ENCODE data around the gene FHDC1.

FHDC1 gene

GRCh38 chr4:152975380-152976211 is 39.5 kb downstream of the FHDC1 start:
- Histone ChIP-seq H3K27ac (ENCODE audit: insufficient read depth, low read length, poor library complexity, severe bottlenecking) (no peak overlapping the region), H3K4me3 (ENCODE audit: insufficient read depth, low read depth, low read length, poor library complexity, severe bottlenecking) (no peak overlapping the region), H3K36me3 (ENCODE audit: control insufficient read depth, insufficient read depth, low read length) (no peaks in the 10 kb centered on the region), H3K4me1 (ENCODE audit: control insufficient read depth, insufficient read depth, low read length, poor library complexity, severe bottlenecking) (no peaks in the 10 kb centered on the region), H3K27me3 (replicated peaks; ENCODE audit: control insufficient read depth, insufficient read depth, low read length, poor library complexity, severe bottlenecking) (no peaks in the 10 kb centered on the region), H3K9me3 (ENCODE audit: control insufficient read depth, low read length) (no peaks in the 10 kb centered on the region)
- no peak for DNase-seq

GRCh38 chr4:152976212-152976761 is 40.2 kb downstream of the FHDC1 start:
- Histone ChIP-seq H3K9me3 (ENCODE audit: control insufficient read depth, low read length) (no peaks in the 10 kb centered on the region), H3K27ac (ENCODE audit: insufficient read depth, low read length, poor library complexity, severe bottlenecking) (no peak overlapping the region), H3K27me3 (replicated peaks; ENCODE audit: control insufficient read depth, insufficient read depth, low read length, poor library complexity, severe bottlenecking) (no peaks in the 10 kb centered on the region), H3K36me3 (ENCODE audit: control insufficient read depth, insufficient read depth, low read length) (no peaks in the 10 kb centered on the region), H3K4me1 (ENCODE audit: control insufficient read depth, insufficient read depth, low read length, poor library complexity, severe bottlenecking) (no peaks in the 10 kb centered on the region), H3K4me3 (ENCODE audit: insufficient read depth, low read depth, low read length, poor library complexity, severe bottlenecking) (no peak overlapping the region)
- no peak for DNase-seq

- Histone ChIP-seq H3K9me3 (ENCODE audit: control insufficient read depth, low read length) (no peaks in the 10 kb centered on the region), H3K27ac (ENCODE audit: insufficient read depth, low read length, poor library complexity, severe bottlenecking) (no peak overlapping the region), H3K27me3 (replicated peaks; ENCODE audit: control insufficient read depth, insufficient read depth, low read length, poor library complexity, severe bottlenecking) (no peaks in the 10 kb centered on the region), H3K4me1 (ENCODE audit: control insufficient read depth, insufficient read depth, low read length, poor library complexity, severe bottlenecking) (no peaks in the 10 kb centered on the region), H3K4me3 (ENCODE audit: insufficient read depth, low read depth, low read length, poor library complexity, severe bottlenecking) (no peak overlapping the region), H3K36me3 (ENCODE audit: control insufficient read depth, insufficient read depth, low read length) (no peaks in the 10 kb centered on the region)
- DNase-seq, result no peak
Observed at GRCh38 chr4:152979731-152980330, 43.7 kb downstream of the FHDC1 start.

- no peak for DNase-seq
- no peak overlapping the region for H3K27ac ChIP-seq (ENCODE audit: insufficient read depth, low read length, poor library complexity, severe bottlenecking)
Observed at GRCh38 chr4:152981278-152981677, 45.2 kb downstream of the FHDC1 start.

GRCh38 chr4:152981842-152982241 is 45.7 kb downstream of the FHDC1 start:
- no peak for DNase-seq

More at GRCh38 chr4:152981278-152981677, 45.2 kb downstream of the FHDC1 start:
- H3K27me3 ChIP-seq (replicated peaks; ENCODE audit: control insufficient read depth, insufficient read depth, low read length, poor library complexity, severe bottlenecking), result no peaks in the 10 kb centered on the region
- H3K4me3 ChIP-seq (ENCODE audit: insufficient read depth, low read depth, low read length, poor library complexity, severe bottlenecking), result no peak overlapping the region
- H3K4me1 ChIP-seq (ENCODE audit: control insufficient read depth, insufficient read depth, low read length, poor library complexity, severe bottlenecking), result no peaks in the 10 kb centered on the region
- H3K9me3 ChIP-seq (ENCODE audit: control insufficient read depth, low read length), result no peaks in the 10 kb centered on the region
- H3K36me3 ChIP-seq (ENCODE audit: control insufficient read depth, insufficient read depth, low read length), result no peaks in the 10 kb centered on the region

GRCh38 chr4:152983221-152983620 is 47.1 kb downstream of the FHDC1 start:
- no peak for DNase-seq
- no peaks in the 10 kb centered on the region for H3K4me1 ChIP-seq (ENCODE audit: control insufficient read depth, insufficient read depth, low read length, poor library complexity, severe bottlenecking)
- no peak overlapping the region for H3K27ac ChIP-seq (ENCODE audit: insufficient read depth, low read length, poor library complexity, severe bottlenecking)
- H3K27me3 ChIP-seq (replicated peaks; ENCODE audit: control insufficient read depth, insufficient read depth, low read length, poor library complexity, severe bottlenecking), result no peaks in the 10 kb centered on the region
- H3K36me3 ChIP-seq (ENCODE audit: control insufficient read depth, insufficient read depth, low read length), result no peaks in the 10 kb centered on the region
- no peak overlapping the region for H3K4me3 ChIP-seq (ENCODE audit: insufficient read depth, low read depth, low read length, poor library complexity, severe bottlenecking)
- no peaks in the 10 kb centered on the region for H3K9me3 ChIP-seq (ENCODE audit: control insufficient read depth, low read length)

More at GRCh38 chr4:152981842-152982241, 45.7 kb downstream of the FHDC1 start:
- no peaks in the 10 kb centered on the region for H3K27me3 ChIP-seq (replicated peaks; ENCODE audit: control insufficient read depth, insufficient read depth, low read length, poor library complexity, severe bottlenecking)
- H3K4me3 ChIP-seq (ENCODE audit: insufficient read depth, low read depth, low read length, poor library complexity, severe bottlenecking), result no peak overlapping the region
- H3K4me1 ChIP-seq (ENCODE audit: control insufficient read depth, insufficient read depth, low read length, poor library complexity, severe bottlenecking), result no peaks in the 10 kb centered on the region
- no peaks in the 10 kb centered on the region for H3K9me3 ChIP-seq (ENCODE audit: control insufficient read depth, low read length)
- H3K27ac ChIP-seq (ENCODE audit: insufficient read depth, low read length, poor library complexity, severe bottlenecking), result no peak overlapping the region
- H3K36me3 ChIP-seq (ENCODE audit: control insufficient read depth, insufficient read depth, low read length), result no peaks in the 10 kb centered on the region

GRCh38 chr4:152983774-152984411 is 47.8 kb downstream of the FHDC1 start:
- H3K4me3 ChIP-seq (ENCODE audit: insufficient read depth, low read depth, low read length, poor library complexity, severe bottlenecking), result no peak overlapping the region
- no peak overlapping the region for H3K27ac ChIP-seq (ENCODE audit: insufficient read depth, low read length, poor library complexity, severe bottlenecking)
- no peak for DNase-seq

GRCh38 chr4:152988721-152989553 is 52.8 kb downstream of the FHDC1 start:
- Histone ChIP-seq H3K36me3 (ENCODE audit: control insufficient read depth, insufficient read depth, low read length) (no peaks in the 10 kb centered on the region), H3K27me3 (replicated peaks; ENCODE audit: control insufficient read depth, insufficient read depth, low read length, poor library complexity, severe bottlenecking) (no peaks in the 10 kb centered on the region), H3K4me1 (ENCODE audit: control insufficient read depth, insufficient read depth, low read length, poor library complexity, severe bottlenecking) (no peaks in the 10 kb centered on the region), H3K9me3 (ENCODE audit: control insufficient read depth, low read length) (no peaks in the 10 kb centered on the region), H3K27ac (ENCODE audit: insufficient read depth, low read length, poor library complexity, severe bottlenecking) (no peak overlapping the region), H3K4me3 (ENCODE audit: insufficient read depth, low read depth, low read length, poor library complexity, severe bottlenecking) (no peak overlapping the region)
- DNase-seq, result no peak

More at GRCh38 chr4:152983774-152984411, 47.8 kb downstream of the FHDC1 start:
- Histone ChIP-seq H3K4me1 (ENCODE audit: control insufficient read depth, insufficient read depth, low read length, poor library complexity, severe bottlenecking) (no peaks in the 10 kb centered on the region), H3K9me3 (ENCODE audit: control insufficient read depth, low read length) (no peaks in the 10 kb centered on the region), H3K27me3 (replicated peaks; ENCODE audit: control insufficient read depth, insufficient read depth, low read length, poor library complexity, severe bottlenecking) (no peaks in the 10 kb centered on the region), H3K36me3 (ENCODE audit: control insufficient read depth, insufficient read depth, low read length) (no peaks in the 10 kb centered on the region)

- no peak for DNase-seq
- Histone ChIP-seq H3K4me1 (ENCODE audit: control insufficient read depth, insufficient read depth, low read length, poor library complexity, severe bottlenecking) (no peaks in the 10 kb centered on the region), H3K9me3 (ENCODE audit: control insufficient read depth, low read length) (no peaks in the 10 kb centered on the region)
Observed at GRCh38 chr4:152989554-152989970, 53.4 kb downstream of the FHDC1 start.

More at GRCh38 chr4:152989554-152989970, 53.4 kb downstream of the FHDC1 start:
- Histone ChIP-seq H3K4me3 (ENCODE audit: insufficient read depth, low read depth, low read length, poor library complexity, severe bottlenecking) (no peak overlapping the region), H3K27ac (ENCODE audit: insufficient read depth, low read length, poor library complexity, severe bottlenecking) (no peak overlapping the region), H3K27me3 (replicated peaks; ENCODE audit: control insufficient read depth, insufficient read depth, low read length, poor library complexity, severe bottlenecking) (no peaks in the 10 kb centered on the region), H3K36me3 (ENCODE audit: control insufficient read depth, insufficient read depth, low read length) (no peaks in the 10 kb centered on the region)

Measured in effector memory CD4-positive, alpha-beta T cell (primary cell).